Ovary (tissue), 9 donors: ENCODE measurements around the gene ADGRA3. TPM values are rescaled to one million over a fixed set of nuclear protein-coding genes. Genes with fewer than 3 reads are reported as not detected.

Experiments used
- DNase-seq, 5 donors: peaks; one replicate each; pipeline ENCODE4 v3.0.0-alpha.2; 2019 to 2020
- H3K27ac ChIP-seq, 2 donors: fragments of 200-600 bp; one replicate each; pipeline versions ENCODE4 v1.5.1 to v1.8.0; 2019 to 2022
- H3K27me3 ChIP-seq: fragments of 200-600 bp; one replicate; pipeline ENCODE4 v1.8.0; 2022
- H3K36me3 ChIP-seq: fragments of 200-600 bp; sonication (generic); one replicate; pipeline ENCODE4 v1.5.1; 2019
- H3K4me1 ChIP-seq: one replicate; pipeline ENCODE4 v1.8.1; 2013; ENCODE audit warnings: mild to moderate bottlenecking, moderate library complexity; ENCODE audit not compliant: insufficient read depth
- H3K4me3 ChIP-seq: fragments of 200-600 bp; sonication (generic); one replicate; pipeline ENCODE4 v1.5.1; 2017
- H3K9me3 ChIP-seq, 2 donors: fragments of 200-600 bp in 1 of 2; sonication (generic) in 1 of 2; one replicate each; pipeline versions ENCODE4 v1.5.1 to v1.8.1; 2013 to 2019; ENCODE audit warnings: mild to moderate bottlenecking in 1 of 2, moderate library complexity in 1 of 2
- EP300 ChIP-seq: sonication (generic); formaldehyde crosslinking; IDR thresholded peaks from one replicate; pipeline ENCODE4 v1.6.1; 2017; ENCODE audit warnings: antibody characterized with exemption
- POLR2A ChIP-seq: fragments of 450-650 bp; IDR thresholded peaks from one replicate; pipeline ENCODE4 v1.6.1; 2017; ENCODE audit warnings: antibody characterized with exemption, mild to moderate bottlenecking, moderate library complexity
- WGBS, 3 donors: extraction: QIAGEN DNeasy Blood & Tissue Kit in 1 of 3; methylation state at CpG; one replicate each; pipeline versions ENCODE4 v1.1.5 to v1.1.7; 2013 to 2017; 5-methylcytosine and 5-hydroxymethylcytosine counted together
- intact Hi-C, 4 donors: fragments of 100-400 bp; cut with DNase I; formaldehyde crosslinking; loops; one replicate each; pipeline versions ENCODE4 v1.11.0 to v1.15.1; 2022 to 2023
- polyA plus RNA-seq, 2 donors: library from polyadenylated mRNA; stranded (reverse); fragments of 200-250 nt in 1 of 2; fragments of 350-450 nt in 1 of 2; fragmentation: Illumina TruSeq in 1 of 2; extraction: RNeasy Lipid Tissue Mini Kit (QIAGEN cat#74804) in 1 of 2; gene quantifications; one replicate each; pipeline ENCODE4 v1.2.3, GENCODE V29; 2013 to 2014
- total RNA-seq, 7 donors: library from RNA; depleted of rRNA in 2 of 7; stranded (reverse); fragments of >200 nt in 2 of 7; fragmentation: NEBNext Ultra II Directional in 3 of 7; extraction: Animal tissue kit (Norgen Biotek cat#: 25700) in 3 of 7; gene quantifications; one replicate each; pipeline versions ENCODE4 v1.1.0 to v1.2.4, GENCODE V29; 2016 to 2023
- TF ChIP-seq, protein P1 (sequence below), 3 donors: fragments of 450-650 bp in 2 of 3; fragments of 200-600 bp in 1 of 3; IDR thresholded peaks; one replicate each; pipeline versions ENCODE4 v1.5.1 to v1.8.0; 2016 to 2022; ENCODE audit warnings: antibody characterized with exemption in 3 of 3, mild to moderate bottlenecking in 1 of 3
- donor health status: DM: no; HTN: no; CAD: no; lungs with moderate emphysema.
- donor health status: DM: no; HTN: no; CAD: no.
- donor health status: Bipolar disorder and iron deficiency.
- donor health status: DM: yes; HTN: yes; CAD: no.
- donor health status: DM: no; HTN: no; CAD: no.
- donor health status: DM: yes; HTN: yes; CAD: no.

Gene ADGRA3
- total and polyA plus RNA-seq, 9 donors: 13.1 to 58.1 (median 24.3) TPM

DNA sequence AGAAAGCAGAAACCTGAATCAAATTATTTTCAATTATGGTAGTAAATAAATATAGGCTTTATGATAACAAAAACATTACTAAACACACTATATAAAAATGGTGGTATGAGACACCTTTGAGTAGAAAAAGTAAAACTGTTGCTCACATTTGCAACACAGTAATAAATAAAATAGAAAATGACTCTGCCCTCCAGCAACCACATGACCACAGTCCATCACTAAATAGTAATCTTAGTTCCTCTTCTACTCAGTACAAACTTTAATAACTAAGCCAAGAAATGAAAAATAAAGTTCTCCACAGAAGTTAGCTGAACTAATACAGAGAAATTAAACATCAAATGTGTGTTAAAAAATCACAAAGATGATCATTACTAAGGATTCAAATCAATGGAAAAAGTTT is 108.5 kb downstream of the ADGRA3 start:
- intact Hi-C loops: loop anchor here in 1 of 4 donors (10.0 kb wide), 1 partner anchor 287 kb away; the partner anchor contains the start of gene GBA3
- H3K27me3 ChIP-seq: no peaks in the 10 kb centered on the region
- no peaks in the 10 kb centered on the region for H3K4me1 ChIP-seq
- no peaks in the 10 kb centered on the region for H3K9me3 ChIP-seq
- H3K4me3 ChIP-seq: no peak overlapping the region
- no peak overlapping the region for H3K27ac ChIP-seq
- H3K36me3 ChIP-seq: no peaks in the 10 kb centered on the region
- DNase-seq: no peak
- TF ChIP-seq EP300 (no peak), POLR2A (no peak)
- TF ChIP-seq, protein P1, sequence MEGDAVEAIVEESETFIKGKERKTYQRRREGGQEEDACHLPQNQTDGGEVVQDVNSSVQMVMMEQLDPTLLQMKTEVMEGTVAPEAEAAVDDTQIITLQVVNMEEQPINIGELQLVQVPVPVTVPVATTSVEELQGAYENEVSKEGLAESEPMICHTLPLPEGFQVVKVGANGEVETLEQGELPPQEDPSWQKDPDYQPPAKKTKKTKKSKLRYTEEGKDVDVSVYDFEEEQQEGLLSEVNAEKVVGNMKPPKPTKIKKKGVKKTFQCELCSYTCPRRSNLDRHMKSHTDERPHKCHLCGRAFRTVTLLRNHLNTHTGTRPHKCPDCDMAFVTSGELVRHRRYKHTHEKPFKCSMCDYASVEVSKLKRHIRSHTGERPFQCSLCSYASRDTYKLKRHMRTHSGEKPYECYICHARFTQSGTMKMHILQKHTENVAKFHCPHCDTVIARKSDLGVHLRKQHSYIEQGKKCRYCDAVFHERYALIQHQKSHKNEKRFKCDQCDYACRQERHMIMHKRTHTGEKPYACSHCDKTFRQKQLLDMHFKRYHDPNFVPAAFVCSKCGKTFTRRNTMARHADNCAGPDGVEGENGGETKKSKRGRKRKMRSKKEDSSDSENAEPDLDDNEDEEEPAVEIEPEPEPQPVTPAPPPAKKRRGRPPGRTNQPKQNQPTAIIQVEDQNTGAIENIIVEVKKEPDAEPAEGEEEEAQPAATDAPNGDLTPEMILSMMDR (IDR thresholded peaks at IDR 0.05): no peak

DNA sequence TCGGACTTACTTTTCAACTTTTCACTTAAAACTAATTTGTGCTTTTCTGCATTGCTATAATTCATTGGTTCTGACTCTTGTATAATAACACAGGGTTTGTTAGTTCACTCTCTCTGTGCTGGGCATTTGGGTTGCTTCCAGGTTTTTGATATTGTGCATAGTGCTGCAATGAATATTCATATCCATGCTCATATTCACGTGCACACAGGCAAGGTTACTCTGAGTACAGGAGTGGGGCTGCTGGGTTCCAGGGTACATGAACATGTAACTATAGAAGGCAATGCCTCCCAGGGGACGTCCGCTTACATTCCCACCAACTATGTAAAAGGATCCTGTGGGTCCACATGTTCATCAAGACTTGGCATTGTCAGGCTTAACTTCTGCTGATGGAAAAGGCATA is 117.2 kb downstream of the ADGRA3 start:
- Histone ChIP-seq H3K27ac (no peak overlapping the region), H3K4me3 (no peak overlapping the region), H3K27me3 (no peaks in the 10 kb centered on the region), H3K4me1 (no peaks in the 10 kb centered on the region), H3K9me3 (no peaks in the 10 kb centered on the region), H3K36me3 (no peaks in the 10 kb centered on the region)
- WGBS, 3 donors: 91 to 97% (median 92%) methylated on average over 4 of the region's 4 CpGs
- intact Hi-C loops: no loop called here
- DNase-seq: no peak
- TF ChIP-seq, protein P1 (IDR thresholded peaks at IDR 0.05): no peak
- TF ChIP-seq POLR2A (no peak), EP300 (no peak)

DNA sequence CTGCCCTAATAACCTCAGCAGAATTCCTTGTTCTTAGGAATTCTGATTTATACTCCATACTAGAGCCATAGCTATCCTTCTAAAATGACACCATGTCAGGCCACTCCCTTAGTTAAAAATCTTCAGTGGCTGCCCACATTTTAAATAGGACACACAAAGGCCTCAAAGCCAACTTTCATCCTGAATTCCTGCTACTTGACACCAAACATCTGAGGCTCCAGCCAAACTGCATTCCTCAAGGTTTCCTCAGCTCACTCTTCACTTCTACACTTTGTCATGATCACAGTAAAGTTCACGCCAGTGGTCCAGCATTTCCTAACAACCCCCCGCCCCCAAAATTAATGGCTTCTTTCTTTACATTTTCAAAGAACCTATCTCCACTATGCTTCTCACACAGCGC is 124.3 kb downstream of the ADGRA3 start:
- Histone ChIP-seq H3K4me1 (no peaks in the 10 kb centered on the region), H3K4me3 (no peak overlapping the region), H3K36me3 (no peaks in the 10 kb centered on the region), H3K9me3 (no peaks in the 10 kb centered on the region), H3K27me3 (no peaks in the 10 kb centered on the region), H3K27ac (no peak overlapping the region)
- WGBS, 3 donors: 86 to 94% (median 88%) methylated on average over 3 of the region's 3 CpGs
- no peak for DNase-seq
- intact Hi-C loops: no loop called here
- TF ChIP-seq POLR2A (no peak), EP300 (no peak)
- TF ChIP-seq, protein P1 (IDR thresholded peaks at IDR 0.05): no peak

GRCh38 chr4:22389240-22389870 is 126.5 kb downstream of the ADGRA3 start:
- intact Hi-C loops: loop anchor here in 1 of 4 donors (5.0 kb wide), 1 partner anchor 597 kb away; no protein-coding TSS in a partner anchor
- no peak overlapping the region for H3K4me3 ChIP-seq
- H3K27me3 ChIP-seq: no peaks in the 10 kb centered on the region
- H3K9me3 ChIP-seq: no peaks in the 10 kb centered on the region
- H3K27ac ChIP-seq: no peak overlapping the region
- peak in 4 of 5 donors; percentile 37 to 58 (median 52) for DNase-seq
- no peaks in the 10 kb centered on the region for H3K36me3 ChIP-seq
- no peak for TF ChIP-seq POLR2A
- TF ChIP-seq, protein P1 (IDR thresholded peaks at IDR 0.05): peak in 1 of 3 donors; percentile 56
- no peak for TF ChIP-seq EP300
- 33 to 37% (median 34%) methylated on average over 3 of the region's 3 CpGs for WGBS, 3 donors
- no peaks in the 10 kb centered on the region for H3K4me1 ChIP-seq
